Breast epithelium (tissue), 4 donors: ENCODE results near the gene DYNLT1. TPM values are rescaled to one million over a fixed set of nuclear protein-coding genes. Genes with fewer than 3 reads are reported as not detected.
A peak's percentile ranks its signal among the peaks of the same experiment; 100 is the strongest.

Experiments used
- DNase-seq, 2 donors: peaks; one replicate each; pipeline ENCODE4 v3.0.0-alpha.2; 2019; ENCODE audit warnings: low spot score in 2 of 2
- H3K27ac ChIP-seq, 2 donors: fragments of 200-600 bp; sonication (generic) in 1 of 2; one replicate each; pipeline ENCODE4 v1.5.1; 2016 to 2019; ENCODE audit warnings: mild to moderate bottlenecking in 1 of 2
- H3K27me3 ChIP-seq, 2 donors: fragments of 200-600 bp; sonication (generic) in 1 of 2; one replicate each; pipeline versions ENCODE4 v1.5.1 to v1.6.0; 2017 to 2019; ENCODE audit warnings: control low read depth in 1 of 2, mild to moderate bottlenecking in 1 of 2
- H3K36me3 ChIP-seq: fragments of 200-600 bp; one replicate; pipeline ENCODE4 v1.5.1; 2019
- H3K4me1 ChIP-seq, 2 donors: fragments of 200-600 bp; sonication (generic); one replicate each; pipeline ENCODE4 v1.5.1; 2016 to 2019; ENCODE audit warnings: control low read depth in 1 of 2
- H3K4me3 ChIP-seq, 3 donors: fragments of 200-600 bp; sonication (generic); 1 replicate in 2 of 3; 2 replicates in 1 of 3; pipeline ENCODE4 v1.5.1; 2016 to 2019; ENCODE audit warnings: mild to moderate bottlenecking in 3 of 3, moderate library complexity in 2 of 3
- H3K9me3 ChIP-seq, 2 donors: fragments of 200-600 bp; sonication (generic) in 1 of 2; one replicate each; pipeline ENCODE4 v1.5.1; 2016 to 2019; ENCODE audit warnings: control low read depth in 1 of 2
- CTCF ChIP-seq, 3 donors: fragments of 450-650 bp; IDR thresholded peaks; one replicate each; pipeline ENCODE4 v1.5.1; 2016 to 2017; ENCODE audit warnings: antibody characterized with exemption in 3 of 3, mild to moderate bottlenecking in 3 of 3, moderate library complexity in 3 of 3
- POLR2A ChIP-seq: fragments of 450-650 bp; IDR thresholded peaks from one replicate; pipeline ENCODE4 v1.6.1; 2016; ENCODE audit warnings: antibody characterized with exemption, mild to moderate bottlenecking, moderate library complexity
- POLR2AphosphoS5 ChIP-seq, 3 donors: sonication (generic); formaldehyde crosslinking; IDR thresholded peaks; one replicate each; pipeline ENCODE4 v1.6.1; 2017; ENCODE audit warnings: antibody characterized with exemption in 3 of 3
- intact Hi-C: fragments of 100-400 bp; cut with DNase I; formaldehyde crosslinking; loops from one replicate; pipeline ENCODE4 v1.15.1; 2023; ENCODE audit warnings: low total_unique reads
- total RNA-seq, 3 donors: library from RNA; depleted of rRNA; stranded (reverse); fragments of >200 nt; gene quantifications; one replicate each; pipeline ENCODE4 v1.1.0, GENCODE V29; 2016

DYNLT1 gene
- total RNA-seq, 3 donors from 2014 or later = 48.2 to 76.1 (median 73.4) TPM

GRCh38 chr6:158645064-158646022 lies 800 bp upstream of the DYNLT1 start:
- Histone ChIP-seq H3K9me3 (no peaks in the 10 kb centered on the region), H3K4me3 (peak overlapping the region; percentile 88 to 97 (median 93)), H3K27me3 (no peaks in the 10 kb centered on the region), H3K27ac (peak overlapping the region; percentile 99), H3K4me1 (peaks cover 4 to 11% of the 10 kb centered on the region in 2 donors), H3K36me3 (no peaks in the 10 kb centered on the region)
- intact Hi-C loops = no loop called here
- no peak for DNase-seq
- TF ChIP-seq POLR2AphosphoS5 (IDR thresholded peaks at IDR 0.05) (no peak), POLR2A (no peak), CTCF (IDR thresholded peaks at IDR 0.05) (no peak)

GRCh38 chr6:158643836-158644230 lies 710 bp downstream of the DYNLT1 start:
- Histone ChIP-seq H3K4me1 (peaks cover 4 to 11% of the 10 kb centered on the region in 2 donors), H3K27me3 (no peaks in the 10 kb centered on the region), H3K4me3 (peak overlapping the region; percentile 88 to 97 (median 93)), H3K36me3 (no peaks in the 10 kb centered on the region), H3K9me3 (no peaks in the 10 kb centered on the region), H3K27ac (peak overlapping the region; percentile 99)
- DNase-seq = no peak
- no peak for TF ChIP-seq POLR2A
- TF ChIP-seq CTCF (IDR thresholded peaks at IDR 0.05) = no peak
- TF ChIP-seq POLR2AphosphoS5 (IDR thresholded peaks at IDR 0.05) = no peak
- intact Hi-C loops = no loop called here

GRCh38 chr6:158642097-158642601 lies 2.4 kb downstream of the DYNLT1 start:
- H3K36me3 ChIP-seq = no peaks in the 10 kb centered on the region
- peak overlapping the region in 1 of 2 donors; percentile 43 for H3K27ac ChIP-seq
- TF ChIP-seq CTCF (IDR thresholded peaks at IDR 0.05) (no peak), POLR2A (no peak), POLR2AphosphoS5 (IDR thresholded peaks at IDR 0.05) (no peak)
- no peaks in the 10 kb centered on the region for H3K9me3 ChIP-seq
- DNase-seq = no peak
- no peaks in the 10 kb centered on the region for H3K27me3 ChIP-seq
- intact Hi-C loops = no loop called here
- peaks cover 4 to 11% of the 10 kb centered on the region in 2 donors for H3K4me1 ChIP-seq
- H3K4me3 ChIP-seq = no peak overlapping the region

GRCh38 chr6:158640519-158640918 lies 4.0 kb downstream of the DYNLT1 start:
- Histone ChIP-seq H3K4me1 (peaks cover 4 to 11% of the 10 kb centered on the region in 2 donors), H3K36me3 (no peaks in the 10 kb centered on the region), H3K27ac (no peak overlapping the region), H3K9me3 (no peaks in the 10 kb centered on the region), H3K27me3 (no peaks in the 10 kb centered on the region), H3K4me3 (no peak overlapping the region)
- no peak for TF ChIP-seq CTCF (IDR thresholded peaks at IDR 0.05)
- TF ChIP-seq POLR2A = no peak
- no peak for TF ChIP-seq POLR2AphosphoS5 (IDR thresholded peaks at IDR 0.05)
- no peak for DNase-seq
- intact Hi-C loops = no loop called here

- peaks cover 4 to 11% of the 10 kb centered on the region in 2 donors for H3K4me1 ChIP-seq
- intact Hi-C loops = no loop called here
- no peak overlapping the region for H3K4me3 ChIP-seq
- no peaks in the 10 kb centered on the region for H3K27me3 ChIP-seq
- no peak overlapping the region for H3K27ac ChIP-seq
- TF ChIP-seq POLR2A (no peak), CTCF (IDR thresholded peaks at IDR 0.05) (no peak), POLR2AphosphoS5 (IDR thresholded peaks at IDR 0.05) (no peak)
- no peak for DNase-seq
- H3K9me3 ChIP-seq = no peaks in the 10 kb centered on the region
- no peaks in the 10 kb centered on the region for H3K36me3 ChIP-seq
Measured at GRCh38 chr6:158639056-158639455, 5.5 kb downstream of the DYNLT1 start.
